HepG2 (cell line): ENCODE measurements around the gene HMMR. TPM values are rescaled to one million over a fixed set of nuclear protein-coding genes. Genes with fewer than 3 reads are reported as not detected.

Experiments used
- FOXK1 ChIP-seq: sonication (generic); formaldehyde crosslinking; IDR thresholded peaks from 2 replicates; pipeline ENCODE4 v1.4.0; 2020; ENCODE audit warnings: low read depth, missing genetic modification reagents, borderline replicate concordance
- GTF3A ChIP-seq: sonication (generic); formaldehyde crosslinking; conservative IDR thresholded peaks from 2 replicates; pipeline ENCODE4 v1.4.0; 2020; ENCODE audit warnings: mild to moderate bottlenecking, missing genetic modification reagents
- KLF6 ChIP-seq: IDR thresholded peaks from 2 replicates; pipeline ENCODE4 v1.8.0; 2016; ENCODE audit warnings: missing biosample characterization, missing genetic modification reagents
- LBX2 ChIP-seq: sonication (generic); formaldehyde crosslinking; IDR thresholded peaks from 2 replicates; pipeline ENCODE4 v1.5.0; 2020; ENCODE audit warnings: missing genetic modification reagents, mild to moderate bottlenecking, borderline replicate concordance
- MED1 ChIP-seq: sonication (generic); formaldehyde crosslinking; IDR thresholded peaks from 2 replicates; pipeline ENCODE4 v1.4.0; 2020; ENCODE audit warnings: missing genetic modification reagents
- NKX3-1 ChIP-seq: sonication (generic); formaldehyde crosslinking; IDR thresholded peaks from 2 replicates; pipeline ENCODE4 v1.5.0; 2020; ENCODE audit warnings: missing genetic modification reagents
- NR0B2 ChIP-seq: sonication (generic); formaldehyde crosslinking; IDR thresholded peaks from 2 replicates; pipeline ENCODE4 v1.4.0; 2020; ENCODE audit warnings: mild to moderate bottlenecking, missing genetic modification reagents
- POLR2G ChIP-seq: fragments of 200-400 bp; formaldehyde crosslinking; IDR thresholded peaks from 2 replicates; pipeline ENCODE4 v1.6.1; 2018; ENCODE audit warnings: mild to moderate bottlenecking, low read depth, low read length, moderate library complexity
- SALL2 ChIP-seq: sonication (generic); formaldehyde crosslinking; IDR thresholded peaks from 2 replicates; pipeline ENCODE4 v1.8.1; 2023; ENCODE audit warnings: mild to moderate bottlenecking, missing genetic modification reagents, inconsistent platforms
- TRAFD1 ChIP-seq: sonication (generic); formaldehyde crosslinking; IDR thresholded peaks from 2 replicates; pipeline ENCODE4 v1.5.1; 2020; ENCODE audit warnings: missing genetic modification reagents, mild to moderate bottlenecking, borderline replicate concordance
- ZFP91 ChIP-seq: sonication (generic); formaldehyde crosslinking; IDR thresholded peaks from 2 replicates; pipeline ENCODE4 v1.9.0; 2022; ENCODE audit warnings: missing genetic modification reagents, mild to moderate bottlenecking, borderline replicate concordance
- ZIK1 ChIP-seq: sonication (generic); formaldehyde crosslinking; IDR thresholded peaks from 2 replicates; pipeline ENCODE4 v1.5.0; 2020; ENCODE audit warnings: mild to moderate bottlenecking, low read depth, missing genetic modification reagents, borderline replicate concordance
- ZNF276 ChIP-seq: sonication (generic); formaldehyde crosslinking; IDR thresholded peaks from 2 replicates; pipeline ENCODE4 v1.4.0; 2020; ENCODE audit warnings: mild to moderate bottlenecking, low read depth, missing genetic modification reagents
- ZNF550 ChIP-seq: sonication (generic); formaldehyde crosslinking; IDR thresholded peaks from 2 replicates; pipeline ENCODE4 v1.4.0; 2020; ENCODE audit warnings: mild to moderate bottlenecking, missing genetic modification reagents, borderline replicate concordance
- ZNF563 ChIP-seq: sonication (generic); formaldehyde crosslinking; IDR thresholded peaks from 2 replicates; pipeline ENCODE4 v1.8.0; 2022; ENCODE audit warnings: mild to moderate bottlenecking, moderate library complexity, missing genetic modification reagents
- ZNF574 ChIP-seq: sonication (generic); formaldehyde crosslinking; IDR thresholded peaks from 2 replicates; pipeline ENCODE4 v1.4.0; 2020; ENCODE audit warnings: missing genetic modification reagents
- ZNF605 ChIP-seq: sonication (generic); formaldehyde crosslinking; IDR thresholded peaks from 2 replicates; pipeline ENCODE4 v1.8.0; 2022; ENCODE audit warnings: mild to moderate bottlenecking, missing genetic modification reagents
- ZNF674 ChIP-seq: sonication (generic); formaldehyde crosslinking; IDR thresholded peaks from 2 replicates; pipeline ENCODE4 v1.5.0; 2020; ENCODE audit warnings: low read depth, mild to moderate bottlenecking, missing genetic modification reagents
- polyA plus RNA-seq, 8 experiments: library from polyadenylated mRNA; depleted of rRNA in 3 of 8; stranded (reverse) in 7 of 8; unstranded in 1 of 8; fragments of >200 nt; fragmentation: Illumina TruSeq in 4 of 8; extraction: Trizol in 4 of 8; gene quantifications; 2 replicates each; pipeline versions ENCODE4 v1.2.1 to v1.2.3, GENCODE V29; 2011 to 2016; ENCODE audit warnings: low read depth in 4 of 8, missing spikeins in 1 of 8, mixed read lengths in 1 of 8; ENCODE audit not compliant: insufficient read depth in 1 of 8
- total RNA-seq, 5 experiments: library from RNA; depleted of rRNA; stranded (reverse); fragments of >200 nt; fragmentation: Illumina TruSeq; extraction: Trizol; gene quantifications; 2 replicates each; pipeline ENCODE4 v1.2.3, GENCODE V29; 2016; ENCODE audit warnings: low read depth in 1 of 5

HMMR gene
- total and polyA plus RNA-seq, 2 of the 13 experiments (the other 11 are each of a cell fraction or from before 2014, with no cell fraction given): 8.5 to 48.3 TPM

GRCh38 chr5:163437309-163438182, 22.9 kb upstream of the HMMR start, which contains the start of gene CCNG1 (continued):
- TF ChIP-seq KLF6 (peak; percentile 58; the same call in 1 of the 2 replicates), ZNF674 (CRISPR knock-in tag) (no peak), GTF3A (CRISPR knock-in tag) (no peak), NKX3-1 (0 out of 2 replicates have a peak, but pooled peaks have one; percentile 1), ZNF550 (CRISPR knock-in tag) (no peak), ZIK1 (no peak), ZNF563 (peak; percentile 74; the same call in 1 of the 2 replicates), ZNF574 (peak; percentile 17; the same call in 1 of the 2 replicates), LBX2 (CRISPR knock-in tag) (no peak), ZNF276 (CRISPR knock-in tag) (peak; percentile 58; the same call in 1 of the 2 replicates), MED1 (CRISPR knock-in tag) (0 out of 2 replicates have a peak, but pooled peaks have one; percentile 1), ZFP91 (CRISPR knock-in tag) (peak; percentile 81; the same call in 1 of the 2 replicates), SALL2 (CRISPR knock-in tag) (0 out of 2 replicates have a peak, but pooled peaks have one; percentile 12), NR0B2 (CRISPR knock-in tag) (no peak), POLR2G (peak; percentile 99), ZNF605 (peak; percentile 86), FOXK1 (CRISPR knock-in tag) (peak; percentile 9; the same call in 1 of the 2 replicates), TRAFD1 (CRISPR knock-in tag) (no peak)
